K562 (cell line): ENCODE measurements around the gene GPR162. TPM values are rescaled to one million over a fixed set of nuclear protein-coding genes. Genes with fewer than 3 reads are reported as not detected.
A peak's percentile ranks its signal among the peaks of the same experiment; 100 is the strongest.

Source experiments
- ATAC-seq: fragments of 200-7000 bp; cut with Tn5 transposase; 3 replicates; pipeline ENCODE4 v1.9.1; 2020; ENCODE audit warnings: moderate library complexity
- BruUV-seq: library from RNA; stranded (reverse); fragments of 400-500 nt; replicated peaks from 2 replicates; lab custom pipeline; 2021; lab: Mats Ljungman, UMichigan
- CTCF ChIA-PET: fragments of 300-600 bp; formaldehyde crosslinking; extraction: SDS; loops from one replicate; lab custom pipeline; 2021; ENCODE audit warnings: low intra/inter-chr PET ratio; lab: Yijun Ruan, JAX
- POLR2A ChIA-PET: fragments of 300-600, 350-650 bp; sonication (Branson Sonifier 250); formaldehyde crosslinking; extraction: SDS; loops from one replicate; lab custom pipeline; 2021; ENCODE audit warnings: antibody characterized with exemption, inconsistent platforms; lab: Yijun Ruan, JAX
- DNase-seq, 4 experiments: peaks; one replicate each; pipeline versions ENCODE4 v3.0.0 to v3.0.0-alpha.2; 2011 to 2018; ENCODE audit warnings: low spot score in 3 of 4, mixed read lengths in 3 of 4; ENCODE audit errors: extremely low read depth in 1 of 4
- FAIRE-seq: peaks from 2 replicates; lab custom pipeline; 2011; peaks lifted over from hg19 to GRCh38; lab: Jason Lieb, UNC
- H2AFZ ChIP-seq: 2 replicates; pipeline ENCODE4 v1.6.0; 2011; ENCODE audit warnings: low read depth, low read length, control low read depth, inconsistent platforms
- H3K27ac ChIP-seq: fragments of 200-600 bp; 3 replicates; pipeline ENCODE4 v1.8.0; 2011; ENCODE audit warnings: low read depth, mild to moderate bottlenecking, control low read depth, inconsistent platforms, low read length, moderate library complexity, mixed read lengths; ENCODE audit errors: extremely low read depth
- H3K27me3 ChIP-seq, 2 experiments: fragments of 300-600 bp in 1 of 2; 2 replicates in 1 of 2; 3 replicates in 1 of 2; pipeline versions ENCODE4 v1.6.0 to v1.8.0; 2011; ENCODE audit warnings: inconsistent platforms in 2 of 2, low read length in 2 of 2, mild to moderate bottlenecking in 1 of 2, mixed read lengths in 1 of 2, moderate library complexity in 1 of 2; ENCODE audit not compliant: control insufficient read depth in 2 of 2, insufficient read depth in 2 of 2
- H3K36me3 ChIP-seq: fragments of 300-600 bp; 3 replicates; pipeline ENCODE4 v1.8.0; 2011; ENCODE audit warnings: mild to moderate bottlenecking, low read length, inconsistent platforms; ENCODE audit not compliant: control insufficient read depth, insufficient read depth
- H3K4me1 ChIP-seq, 2 experiments: fragments of 200-600 bp in 1 of 2; replicated peaks in 1 of 2; 2 replicates in 1 of 2; 3 replicates in 1 of 2; pipeline versions ENCODE4 v1.5.1 to v1.8.0; 2011; ENCODE audit warnings: inconsistent platforms in 2 of 2, low read length in 2 of 2, mild to moderate bottlenecking in 1 of 2, mixed read lengths in 1 of 2, moderate library complexity in 1 of 2; ENCODE audit not compliant: control insufficient read depth in 2 of 2, insufficient read depth in 2 of 2
- H3K4me2 ChIP-seq: 2 replicates; pipeline ENCODE4 v1.6.1; 2011; ENCODE audit warnings: low read length, control low read depth, inconsistent platforms, mixed read lengths; ENCODE audit not compliant: insufficient read depth
- H3K4me3 ChIP-seq: fragments of 200-600 bp; sonication (generic), shearing (Covaris generic); 2 replicates; pipeline ENCODE4 v1.5.1; 2016; ENCODE audit warnings: control low read depth, inconsistent platforms
- H3K79me2 ChIP-seq: fragments of 200-600 bp; 3 replicates; pipeline ENCODE4 v1.8.0; 2011; ENCODE audit warnings: low read length, inconsistent platforms; ENCODE audit not compliant: control insufficient read depth, insufficient read depth
- H3K9ac ChIP-seq, 2 experiments: 2 replicates each; pipeline versions ENCODE4 v1.6.0 to v1.6.1; 2011; ENCODE audit warnings: low read depth in 2 of 2, low read length in 2 of 2, control low read depth in 1 of 2, inconsistent platforms in 1 of 2, mild to moderate bottlenecking in 1 of 2, mixed read lengths in 1 of 2; ENCODE audit not compliant: insufficient read depth in 1 of 2
- H3K9me1 ChIP-seq: one replicate; pipeline ENCODE4 v1.6.0; 2011; ENCODE audit warnings: inconsistent platforms, mild to moderate bottlenecking, low read length, moderate library complexity; ENCODE audit not compliant: control insufficient read depth, insufficient read depth
- H3K9me3 ChIP-seq: replicated peaks from 2 replicates; pipeline ENCODE4 v1.5.1; 2011; ENCODE audit warnings: low read depth, low read length, inconsistent platforms; ENCODE audit not compliant: control insufficient read depth, insufficient read depth
- H4K20me1 ChIP-seq: replicated peaks from 2 replicates; pipeline ENCODE4 v1.6.1; 2011; ENCODE audit warnings: low read length, inconsistent platforms, mixed read lengths; ENCODE audit not compliant: control insufficient read depth, insufficient read depth
- DMBX1 ChIP-seq: fragments of 250-450 bp; sonication (Bioruptor Pico); IDR thresholded peaks from 2 replicates; pipeline ENCODE4 v1.8.0; 2022; ENCODE audit warnings: inconsistent platforms, mild to moderate bottlenecking, moderate library complexity, borderline replicate concordance
- KLF1 ChIP-seq: fragments of 450-650 bp; IDR thresholded peaks from 2 replicates; pipeline ENCODE4 v1.6.1; 2016; ENCODE audit warnings: missing genetic modification characterization, missing compliant biosample characterization
- MBD2 ChIP-seq: sonication (generic); IDR thresholded peaks from 2 replicates; pipeline ENCODE4 v1.6.1; 2016; ENCODE audit warnings: low read depth, borderline replicate concordance
- NRF1 ChIP-seq, 2 experiments: fragments of 450-650 bp; IDR thresholded peaks in 1 of 2; conservative IDR thresholded peaks in 1 of 2; 2 replicates each; pipeline ENCODE4 v1.6.1; 2014; ENCODE audit warnings: mild to moderate bottlenecking in 2 of 2
- RAD21 ChIP-seq, 2 experiments: fragments of 250-450 bp in 1 of 2; fragments of 450-650 bp in 1 of 2; sonication (Bioruptor Pico) in 1 of 2; formaldehyde crosslinking in 1 of 2; IDR thresholded peaks in 1 of 2; conservative IDR thresholded peaks in 1 of 2; 2 replicates each; pipeline versions ENCODE4 v1.4.0 to v1.8.0; 2020 to 2022; ENCODE audit warnings: mild to moderate bottlenecking in 2 of 2, moderate library complexity in 1 of 2
- RNF2 ChIP-seq: sonication (generic); IDR thresholded peaks from 2 replicates; pipeline ENCODE4 v1.6.1; 2016
- SAP30 ChIP-seq: fragments of 200-600 bp; sonication (generic); IDR thresholded peaks from 2 replicates; pipeline ENCODE4 v1.6.1; 2012; ENCODE audit warnings: borderline replicate concordance, low read depth, mild to moderate bottlenecking, moderate library complexity, low read length, control low read depth, inconsistent platforms; ENCODE audit not compliant: insufficient read depth, poor library complexity, severe bottlenecking
- SMAD4 ChIP-seq: fragments of 250-450 bp; sonication (Bioruptor Pico); conservative IDR thresholded peaks from 2 replicates; pipeline ENCODE4 v1.8.0; 2021; ENCODE audit warnings: inconsistent platforms, mild to moderate bottlenecking, moderate library complexity
- SMARCA4 ChIP-seq: fragments of 450-650 bp; IDR thresholded peaks from 2 replicates; pipeline ENCODE4 v1.6.1; 2016
- ZNF316 ChIP-seq: fragments of 450-650 bp; IDR thresholded peaks from 2 replicates; pipeline ENCODE4 v1.6.1; 2016
- WGBS: fragments of 100-300 bp; shearing (Covaris generic); methylation state at CpG from one replicate; pipeline ENCODE4 v1.1.6; 2016; ENCODE audit warnings: low coverage, mixed read lengths; ENCODE audit not compliant: insufficient coverage; ENCODE audit errors: missing lambda C conversion rate; 5-methylcytosine and 5-hydroxymethylcytosine counted together
- in situ Hi-C: fragments of 300-500 bp; cut with MboI; formaldehyde crosslinking; loops from 4 replicates; pipeline ENCODE4 v1.15.0; 2018; ENCODE audit warnings: inconsistent platforms, mixed read lengths
- intact Hi-C: fragments of 100-400 bp; cut with micrococcal nuclease; formaldehyde crosslinking; loops from 2 replicates; pipeline ENCODE4 v1.14.2; 2022
- polyA plus RNA-seq, 8 experiments: library from polyadenylated mRNA; depleted of rRNA in 4 of 8; stranded (reverse) in 5 of 8; unstranded in 3 of 8; fragments of >200 nt; fragmentation: Nextera tagmentation in 2 of 8; fragmentation: Illumina TruSeq in 1 of 8; extraction: Ambion mirVana in 2 of 8; extraction: Trizol in 1 of 8; gene quantifications; 2 replicates each; pipeline versions ENCODE4 v1.2.1 to v1.2.3, GENCODE V29; 2011 to 2014; ENCODE audit warnings: inconsistent platforms in 1 of 8, missing spikeins in 1 of 8
- total RNA-seq, 7 experiments: library from RNA; depleted of rRNA in 6 of 7; stranded (reverse); fragments of >200 nt in 6 of 7; fragmentation: Illumina TruSeq in 2 of 7; extraction: Trizol in 2 of 7; gene quantifications; 2 replicates each; pipeline versions ENCODE4 v1.2.1 to v1.2.3, GENCODE V29; 2011 to 2021; ENCODE audit warnings: low replicate concordance in 1 of 7
- TF ChIP-seq, protein P1 (sequence below): fragments of 450-650 bp; formaldehyde crosslinking; IDR thresholded peaks from 2 replicates; pipeline ENCODE4 v1.4.0; 2020; ENCODE audit warnings: mild to moderate bottlenecking, moderate library complexity
- TF ChIP-seq, protein P2 (sequence below): fragments of 250-450 bp; sonication (Bioruptor Pico); IDR thresholded peaks from 2 replicates; pipeline ENCODE4 v1.5.0; 2021; ENCODE audit warnings: mild to moderate bottlenecking, borderline replicate concordance

The GPR162 gene
- total and polyA plus RNA-seq, 9 of the 15 experiments (the other 6 are each of a cell fraction or from before 2014, with no cell fraction given): 0.65 to 1.8 (median 1.1) TPM; not detected in 2

DNA sequence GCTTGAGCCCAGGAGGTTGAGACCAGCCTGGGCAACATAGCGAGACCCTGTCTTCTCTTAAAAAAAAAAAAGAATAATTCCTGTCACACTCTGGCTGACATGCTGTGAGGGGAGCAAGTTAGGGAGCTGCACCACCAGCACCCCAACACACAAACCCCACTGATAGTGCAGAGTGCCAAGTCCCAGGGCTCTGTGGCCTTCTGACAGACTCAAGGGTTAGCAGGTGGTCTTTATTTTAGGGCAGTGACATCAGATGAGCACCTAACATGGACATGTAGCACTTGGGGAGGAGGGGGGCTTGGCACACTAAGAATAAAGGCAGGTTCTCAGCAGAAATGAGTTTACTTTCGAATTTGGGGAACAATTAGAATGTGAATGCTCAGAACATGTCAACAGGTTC lies 37.2 kb downstream of the GPR162 start (continued):
- TF ChIP-seq, protein P1, sequence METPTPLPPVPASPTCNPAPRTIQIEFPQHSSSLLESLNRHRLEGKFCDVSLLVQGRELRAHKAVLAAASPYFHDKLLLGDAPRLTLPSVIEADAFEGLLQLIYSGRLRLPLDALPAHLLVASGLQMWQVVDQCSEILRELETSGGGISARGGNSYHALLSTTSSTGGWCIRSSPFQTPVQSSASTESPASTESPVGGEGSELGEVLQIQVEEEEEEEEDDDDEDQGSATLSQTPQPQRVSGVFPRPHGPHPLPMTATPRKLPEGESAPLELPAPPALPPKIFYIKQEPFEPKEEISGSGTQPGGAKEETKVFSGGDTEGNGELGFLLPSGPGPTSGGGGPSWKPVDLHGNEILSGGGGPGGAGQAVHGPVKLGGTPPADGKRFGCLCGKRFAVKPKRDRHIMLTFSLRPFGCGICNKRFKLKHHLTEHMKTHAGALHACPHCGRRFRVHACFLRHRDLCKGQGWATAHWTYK (CRISPR knock-in tag): no peak
- TF ChIP-seq, protein P2, sequence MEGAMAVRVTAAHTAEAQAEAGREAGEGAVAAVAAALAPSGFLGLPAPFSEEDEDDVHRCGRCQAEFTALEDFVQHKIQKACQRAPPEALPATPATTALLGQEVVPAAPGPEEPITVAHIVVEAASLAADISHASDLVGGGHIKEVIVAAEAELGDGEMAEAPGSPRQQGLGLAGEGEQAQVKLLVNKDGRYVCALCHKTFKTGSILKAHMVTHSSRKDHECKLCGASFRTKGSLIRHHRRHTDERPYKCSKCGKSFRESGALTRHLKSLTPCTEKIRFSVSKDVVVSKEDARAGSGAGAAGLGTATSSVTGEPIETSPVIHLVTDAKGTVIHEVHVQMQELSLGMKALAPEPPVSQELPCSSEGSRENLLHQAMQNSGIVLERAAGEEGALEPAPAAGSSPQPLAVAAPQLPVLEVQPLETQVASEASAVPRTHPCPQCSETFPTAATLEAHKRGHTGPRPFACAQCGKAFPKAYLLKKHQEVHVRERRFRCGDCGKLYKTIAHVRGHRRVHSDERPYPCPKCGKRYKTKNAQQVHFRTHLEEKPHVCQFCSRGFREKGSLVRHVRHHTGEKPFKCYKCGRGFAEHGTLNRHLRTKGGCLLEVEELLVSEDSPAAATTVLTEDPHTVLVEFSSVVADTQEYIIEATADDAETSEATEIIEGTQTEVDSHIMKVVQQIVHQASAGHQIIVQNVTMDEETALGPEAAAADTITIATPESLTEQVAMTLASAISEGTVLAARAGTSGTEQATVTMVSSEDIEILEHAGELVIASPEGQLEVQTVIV (CRISPR knock-in tag): no peak
- no peak for TF ChIP-seq SMAD4 (CRISPR knock-in tag)

DNA sequence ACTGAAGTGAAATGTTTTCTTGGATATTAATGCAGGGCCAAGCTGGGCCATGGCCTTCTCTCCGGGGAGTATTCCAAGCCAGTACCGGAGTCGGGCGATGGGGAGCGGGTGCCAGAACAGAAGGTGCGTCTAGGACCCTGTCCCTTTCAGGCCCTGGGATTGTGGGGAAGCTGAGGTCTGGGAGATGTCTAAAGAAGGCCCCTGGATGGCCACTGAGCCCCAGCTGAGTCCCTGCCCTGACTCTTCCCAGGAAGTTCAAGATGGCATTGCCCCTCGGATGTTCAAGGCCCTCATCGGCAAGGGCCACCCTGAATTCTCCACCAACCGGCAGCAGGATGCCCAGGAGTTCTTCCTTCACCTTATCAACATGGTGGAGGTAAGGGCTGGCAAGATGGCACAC lies 38.5 kb downstream of the GPR162 start:
- H3K4me3 ChIP-seq: no peak overlapping the region
- no peaks in the 10 kb centered on the region for H3K9me1 ChIP-seq
- H3K36me3 ChIP-seq: peaks cover 91% of the 10 kb centered on the region
- intact Hi-C loops (no loop called here), in situ Hi-C loops (no loop called here)
- ChIA-PET POLR2A (interaction anchor here (0.6 to 1.1 kb wide), 2 partner anchors 9 to 45 kb away, joined by 3 read pairs; no protein-coding TSS in a partner anchor), CTCF (no interaction called here)
- H3K79me2 ChIP-seq: peaks cover 2% of the 10 kb centered on the region; the same call in 1 of the 3 replicates
- TF ChIP-seq DMBX1 (CRISPR knock-in tag) (no peak), RNF2 (no peak), ZNF316 (no peak), KLF1 (tag) (no peak), SAP30 (no peak), SMARCA4 (no peak), NRF1 (conservative IDR thresholded peaks at IDR 0.05 in 1 of 2, IDR thresholded peaks at IDR 0.05 in 1 of 2) (no peak), RAD21 (CRISPR knock-in tag; conservative IDR thresholded peaks at IDR 0.05 in 1 of 2, IDR thresholded peaks at IDR 0.05 in 1 of 2) (no peak), MBD2 (no peak)
- H3K9me3 ChIP-seq: no peaks in the 10 kb centered on the region
- H3K27ac ChIP-seq: no peak overlapping the region
- no peaks in the 10 kb centered on the region for H3K27me3 ChIP-seq
- no peaks in the 10 kb centered on the region for H3K4me1 ChIP-seq
- ATAC-seq (no peak), DNase-seq (no peak), FAIRE-seq (no peak)
- no peaks in the 10 kb centered on the region for H4K20me1 ChIP-seq
- peak overlapping the region in 1 of 2 experiments; percentile 17; a peak in 1 of 4 replicates for H3K9ac ChIP-seq
- H3K4me2 ChIP-seq: no peak overlapping the region
- no TSS peak for BruUV-seq
- H2AFZ ChIP-seq: no peak overlapping the region
- WGBS: 97% methylated on average over 3 of the region's 9 CpGs
